SK-N-SH (cell line): ENCODE results near the gene PRKRIP1. TPM values are rescaled to one million over a fixed set of nuclear protein-coding genes. Genes with fewer than 3 reads are reported as not detected.

ENCODE experiments used
- CTCF ChIA-PET: fragments of 300-600, 350-600 bp; formaldehyde crosslinking; extraction: SDS; loops from one replicate; lab custom pipeline; 2021; lab: Yijun Ruan, JAX
- POLR2A ChIA-PET: fragments of 350-600 bp; sonication (Branson Sonifier 250); formaldehyde crosslinking; extraction: SDS; loops from one replicate; lab custom pipeline; 2020; ENCODE audit warnings: antibody characterized with exemption, inconsistent platforms; lab: Yijun Ruan, JAX
- DNase-seq: peaks from one replicate; pipeline ENCODE4 v3.0.0; 2012
- H2AFZ ChIP-seq: fragments of 200-600 bp; sonication (generic); 2 replicates; pipeline ENCODE4 v1.8.1; 2016; ENCODE audit warnings: antibody characterized with exemption, mild to moderate bottlenecking, low read depth
- H3F3A ChIP-seq: fragments of 200-600 bp; sonication (generic); replicated peaks from 2 replicates; pipeline ENCODE3; 2016; ENCODE audit warnings: antibody characterized with exemption, mild to moderate bottlenecking; ENCODE audit not compliant: insufficient read depth
- H3K27ac ChIP-seq, 2 experiments: fragments of 200-500 bp in 1 of 2; fragments of 200-600 bp in 1 of 2; sonication (Bioruptor generic) in 1 of 2; sonication (generic), shearing (Covaris generic) in 1 of 2; 2 replicates each; pipeline versions ENCODE4 v1.5.1 to v1.6.1; 2014 to 2016; ENCODE audit warnings: low read depth in 2 of 2, inconsistent platforms in 1 of 2, low read length in 1 of 2, mild to moderate bottlenecking in 1 of 2, mixed read lengths in 1 of 2
- H3K27me3 ChIP-seq: fragments of 200-600 bp; sonication (generic), shearing (Covaris generic); 2 replicates; pipeline ENCODE4 v1.6.1; 2016; ENCODE audit warnings: mixed run types; ENCODE audit not compliant: insufficient read depth
- H3K36me3 ChIP-seq, 2 experiments: fragments of 200-500 bp in 1 of 2; fragments of 200-600 bp in 1 of 2; sonication (Bioruptor generic) in 1 of 2; sonication (generic) in 1 of 2; replicated peaks in 1 of 2; 2 replicates each; pipeline versions ENCODE3 to v1.5.1; 2014 to 2016; ENCODE audit warnings: low read length in 1 of 2, mild to moderate bottlenecking in 1 of 2; ENCODE audit not compliant: insufficient read depth in 2 of 2, control insufficient read depth in 1 of 2
- H3K4me1 ChIP-seq, 2 experiments: fragments of 200-500 bp in 1 of 2; fragments of 200-600 bp in 1 of 2; sonication (Bioruptor generic) in 1 of 2; sonication (generic), shearing (Covaris generic) in 1 of 2; 2 replicates each; pipeline versions ENCODE4 v1.5.1 to v1.6.1; 2014 to 2016; ENCODE audit warnings: low read depth in 1 of 2, low read length in 1 of 2, mixed run types in 1 of 2; ENCODE audit not compliant: insufficient read depth in 2 of 2, control insufficient read depth in 1 of 2
- H3K4me2 ChIP-seq: fragments of 200-600 bp; sonication (generic), shearing (Covaris generic); 2 replicates; pipeline ENCODE4 v1.6.1; 2017; ENCODE audit warnings: mixed run types
- H3K4me3 ChIP-seq, 2 experiments: fragments of 200-500 bp in 1 of 2; fragments of 200-600 bp in 1 of 2; sonication (Bioruptor generic) in 1 of 2; sonication (generic), shearing (Covaris generic) in 1 of 2; 2 replicates each; pipeline versions ENCODE4 v1.5.1 to v1.8.1; 2014 to 2016; ENCODE audit warnings: low read depth in 2 of 2, inconsistent platforms in 1 of 2, low read length in 1 of 2, mild to moderate bottlenecking in 1 of 2, mixed read lengths in 1 of 2, moderate library complexity in 1 of 2
- H3K79me2 ChIP-seq: fragments of 200-600 bp; sonication (generic); 2 replicates; pipeline ENCODE4 v1.8.1; 2017; ENCODE audit warnings: mild to moderate bottlenecking; ENCODE audit not compliant: insufficient read depth
- H3K9ac ChIP-seq: fragments of 200-600 bp; sonication (generic); 2 replicates; pipeline ENCODE4 v1.6.1; 2017; ENCODE audit warnings: mixed run types
- H3K9me2 ChIP-seq: fragments of 200-600 bp; sonication (generic); 2 replicates; pipeline ENCODE4 v1.6.1; 2017; ENCODE audit warnings: mixed run types
- H3K9me3 ChIP-seq: fragments of 200-600 bp; sonication (generic); 2 replicates; pipeline ENCODE4 v1.6.1; 2017; ENCODE audit warnings: mixed run types, mild to moderate bottlenecking, moderate library complexity
- H4K20me1 ChIP-seq: fragments of 200-600 bp; sonication (generic); 2 replicates; pipeline ENCODE4 v1.6.1; 2017; ENCODE audit warnings: mild to moderate bottlenecking, mixed run types; ENCODE audit not compliant: insufficient read depth
- EZH2phosphoT487 ChIP-seq: fragments of 200-600 bp; sonication (generic); IDR thresholded peaks from 2 replicates; pipeline ENCODE4 v1.6.1; 2017; ENCODE audit warnings: low read depth, mixed run types, mild to moderate bottlenecking, antibody characterized with exemption, moderate library complexity, borderline replicate concordance
- FOXJ3 ChIP-seq: sonication (generic); formaldehyde crosslinking; IDR thresholded peaks from 2 replicates; pipeline ENCODE4 v1.5.1; 2020; ENCODE audit warnings: mild to moderate bottlenecking, missing genetic modification reagents
- GABPA ChIP-seq: IDR thresholded peaks from 2 replicates; pipeline ENCODE4 v1.4.0; 2012; ENCODE audit warnings: low read depth, mild to moderate bottlenecking
- GATA2 ChIP-seq: sonication (generic); formaldehyde crosslinking; IDR thresholded peaks from 2 replicates; pipeline ENCODE4 v1.5.0; 2020; ENCODE audit warnings: mild to moderate bottlenecking, missing genetic modification reagents
- MEF2A ChIP-seq: IDR thresholded peaks from 2 replicates; pipeline ENCODE4 v1.4.0; 2012; ENCODE audit warnings: low read depth, borderline replicate concordance
- MXI1 ChIP-seq: IDR thresholded peaks from 2 replicates; pipeline ENCODE4 v1.6.1; 2012; ENCODE audit warnings: mild to moderate bottlenecking, low read depth, low read length, improper control_type of control experiment
- NRF1 ChIP-seq: IDR thresholded peaks from 2 replicates; pipeline ENCODE4 v1.6.1; 2012; ENCODE audit warnings: low read depth, mild to moderate bottlenecking, low read length
- POLR2AphosphoS5 ChIP-seq: IDR thresholded peaks from 2 replicates; pipeline ENCODE4 v1.6.1; 2012; ENCODE audit warnings: low read depth, low read length
- RXRA ChIP-seq: IDR thresholded peaks from 2 replicates; pipeline ENCODE4 v1.4.0; 2012; ENCODE audit warnings: low read depth, mild to moderate bottlenecking, borderline replicate concordance
- TCF12 ChIP-seq: IDR thresholded peaks from 2 replicates; pipeline ENCODE4 v1.4.0; 2012
- TEAD4 ChIP-seq: IDR thresholded peaks from 2 replicates; pipeline ENCODE4 v1.4.0; 2012; ENCODE audit warnings: mild to moderate bottlenecking, borderline replicate concordance; ENCODE audit not compliant: insufficient read depth
- WGBS: methylation state at CpG from one replicate; pipeline ENCODE4 v1.1.6; 2017; ENCODE audit warnings: low lambda C conversion rate; 5-methylcytosine and 5-hydroxymethylcytosine counted together
- polyA plus RNA-seq, 3 experiments: library from polyadenylated mRNA; depleted of rRNA; stranded (reverse); fragments of >200 nt; gene quantifications; 2 replicates each; pipeline ENCODE4 v1.2.3, GENCODE V29; 2012
- TF ChIP-seq, protein P1 (sequence below): fragments of 150-350 bp; IDR thresholded peaks from 2 replicates; pipeline ENCODE4 v1.6.1; 2017; ENCODE audit warnings: antibody characterized with exemption, low read length, low read depth, borderline replicate concordance
- TF ChIP-seq, protein P2 (sequence below): IDR thresholded peaks from 2 replicates; pipeline ENCODE4; 2012
- TF ChIP-seq, protein P3 (sequence below): IDR thresholded peaks from 2 replicates; pipeline ENCODE4 v1.4.0; 2012; ENCODE audit warnings: low read depth, borderline replicate concordance
- TF ChIP-seq, protein P4 (sequence below): IDR thresholded peaks from 2 replicates; pipeline ENCODE4 v1.6.1; 2012; ENCODE audit warnings: mild to moderate bottlenecking, low read depth, low read length, moderate library complexity

Gene PRKRIP1
- polyA plus RNA-seq, 1 of the 3 experiments (the other 2 are of a cell fraction), result 41.2 TPM

DNA sequence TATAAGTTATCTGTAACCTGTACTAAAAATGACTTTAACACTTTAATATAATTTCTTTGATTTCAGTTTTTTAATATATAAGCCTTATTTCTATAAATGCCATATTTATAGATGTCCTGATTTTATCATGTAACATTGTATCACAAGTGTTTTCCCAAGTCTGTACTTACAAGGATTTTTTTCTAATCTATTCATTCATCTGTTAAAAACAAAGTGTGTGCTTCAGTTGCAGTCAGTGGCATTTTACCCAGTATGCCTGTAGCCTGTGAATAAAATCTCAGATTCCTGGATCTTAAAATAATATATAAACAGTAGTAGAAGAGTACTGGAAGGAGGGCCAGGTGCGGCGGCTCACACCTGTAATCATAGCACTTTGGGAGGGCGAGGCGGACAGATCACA, 17.4 kb downstream of the PRKRIP1 start:
- no peak for DNase-seq
- WGBS, result 97% methylated on average over 4 of the region's 4 CpGs
- ChIA-PET CTCF (interaction anchor here (1.0 to 2.9 kb wide), 10 partner anchors 9 to 134 kb away, joined by 4 to 26 read pairs (median 6); partner anchors contain the start of gene PRKRIP1), POLR2A (no interaction called here)
- Histone ChIP-seq H2AFZ (no peak overlapping the region), H3F3A (no peaks in the 10 kb centered on the region), H4K20me1 (peaks cover 21% of the 10 kb centered on the region), H3K9ac (no peak overlapping the region), H3K4me2 (no peak overlapping the region), H3K79me2 (peaks cover 43% of the 10 kb centered on the region), H3K36me3 (peaks cover 57 to 90% of the 10 kb centered on the region in 2 experiments), H3K9me2 (no peaks in the 10 kb centered on the region), H3K27me3 (no peaks in the 10 kb centered on the region), H3K4me3 (no peak overlapping the region), H3K9me3 (no peaks in the 10 kb centered on the region), H3K27ac (no peak overlapping the region), H3K4me1 (peaks cover 0 to 5% of the 10 kb centered on the region in 2 experiments; a peak in 1 of 4 replicates)
- TF ChIP-seq GATA2 (CRISPR knock-in tag) (no peak), GABPA (no peak), TCF12 (no peak), NRF1 (no peak), TEAD4 (no peak), POLR2AphosphoS5 (no peak), MEF2A (no peak), RXRA (no peak), EZH2phosphoT487 (no peak), FOXJ3 (CRISPR knock-in tag) (no peak), MXI1 (no peak)
- TF ChIP-seq, protein P1, sequence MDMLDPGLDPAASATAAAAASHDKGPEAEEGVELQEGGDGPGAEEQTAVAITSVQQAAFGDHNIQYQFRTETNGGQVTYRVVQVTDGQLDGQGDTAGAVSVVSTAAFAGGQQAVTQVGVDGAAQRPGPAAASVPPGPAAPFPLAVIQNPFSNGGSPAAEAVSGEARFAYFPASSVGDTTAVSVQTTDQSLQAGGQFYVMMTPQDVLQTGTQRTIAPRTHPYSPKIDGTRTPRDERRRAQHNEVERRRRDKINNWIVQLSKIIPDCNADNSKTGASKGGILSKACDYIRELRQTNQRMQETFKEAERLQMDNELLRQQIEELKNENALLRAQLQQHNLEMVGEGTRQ, result no peak
- TF ChIP-seq, protein P2, sequence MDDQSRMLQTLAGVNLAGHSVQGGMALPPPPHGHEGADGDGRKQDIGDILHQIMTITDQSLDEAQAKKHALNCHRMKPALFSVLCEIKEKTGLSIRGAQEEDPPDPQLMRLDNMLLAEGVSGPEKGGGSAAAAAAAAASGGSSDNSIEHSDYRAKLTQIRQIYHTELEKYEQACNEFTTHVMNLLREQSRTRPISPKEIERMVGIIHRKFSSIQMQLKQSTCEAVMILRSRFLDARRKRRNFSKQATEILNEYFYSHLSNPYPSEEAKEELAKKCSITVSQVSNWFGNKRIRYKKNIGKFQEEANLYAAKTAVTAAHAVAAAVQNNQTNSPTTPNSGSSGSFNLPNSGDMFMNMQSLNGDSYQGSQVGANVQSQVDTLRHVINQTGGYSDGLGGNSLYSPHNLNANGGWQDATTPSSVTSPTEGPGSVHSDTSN, result no peak
- TF ChIP-seq, protein P3, sequence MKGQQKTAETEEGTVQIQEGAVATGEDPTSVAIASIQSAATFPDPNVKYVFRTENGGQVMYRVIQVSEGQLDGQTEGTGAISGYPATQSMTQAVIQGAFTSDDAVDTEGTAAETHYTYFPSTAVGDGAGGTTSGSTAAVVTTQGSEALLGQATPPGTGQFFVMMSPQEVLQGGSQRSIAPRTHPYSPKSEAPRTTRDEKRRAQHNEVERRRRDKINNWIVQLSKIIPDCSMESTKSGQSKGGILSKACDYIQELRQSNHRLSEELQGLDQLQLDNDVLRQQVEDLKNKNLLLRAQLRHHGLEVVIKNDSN, result no peak
- TF ChIP-seq, protein P4, sequence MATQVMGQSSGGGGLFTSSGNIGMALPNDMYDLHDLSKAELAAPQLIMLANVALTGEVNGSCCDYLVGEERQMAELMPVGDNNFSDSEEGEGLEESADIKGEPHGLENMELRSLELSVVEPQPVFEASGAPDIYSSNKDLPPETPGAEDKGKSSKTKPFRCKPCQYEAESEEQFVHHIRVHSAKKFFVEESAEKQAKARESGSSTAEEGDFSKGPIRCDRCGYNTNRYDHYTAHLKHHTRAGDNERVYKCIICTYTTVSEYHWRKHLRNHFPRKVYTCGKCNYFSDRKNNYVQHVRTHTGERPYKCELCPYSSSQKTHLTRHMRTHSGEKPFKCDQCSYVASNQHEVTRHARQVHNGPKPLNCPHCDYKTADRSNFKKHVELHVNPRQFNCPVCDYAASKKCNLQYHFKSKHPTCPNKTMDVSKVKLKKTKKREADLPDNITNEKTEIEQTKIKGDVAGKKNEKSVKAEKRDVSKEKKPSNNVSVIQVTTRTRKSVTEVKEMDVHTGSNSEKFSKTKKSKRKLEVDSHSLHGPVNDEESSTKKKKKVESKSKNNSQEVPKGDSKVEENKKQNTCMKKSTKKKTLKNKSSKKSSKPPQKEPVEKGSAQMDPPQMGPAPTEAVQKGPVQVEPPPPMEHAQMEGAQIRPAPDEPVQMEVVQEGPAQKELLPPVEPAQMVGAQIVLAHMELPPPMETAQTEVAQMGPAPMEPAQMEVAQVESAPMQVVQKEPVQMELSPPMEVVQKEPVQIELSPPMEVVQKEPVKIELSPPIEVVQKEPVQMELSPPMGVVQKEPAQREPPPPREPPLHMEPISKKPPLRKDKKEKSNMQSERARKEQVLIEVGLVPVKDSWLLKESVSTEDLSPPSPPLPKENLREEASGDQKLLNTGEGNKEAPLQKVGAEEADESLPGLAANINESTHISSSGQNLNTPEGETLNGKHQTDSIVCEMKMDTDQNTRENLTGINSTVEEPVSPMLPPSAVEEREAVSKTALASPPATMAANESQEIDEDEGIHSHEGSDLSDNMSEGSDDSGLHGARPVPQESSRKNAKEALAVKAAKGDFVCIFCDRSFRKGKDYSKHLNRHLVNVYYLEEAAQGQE, result no peak
